A673 (cell line): Measurements from ENCODE around the gene BACE2.

Experiments used
- EZH2 ChIP-seq: fragments of 200-600 bp; sonication (generic); IDR thresholded peaks from 2 replicates; pipeline ENCODE4 v1.6.1; 2017; ENCODE audit warnings: borderline replicate concordance, low read depth, mild to moderate bottlenecking, mixed read lengths, antibody characterized with exemption, low read length; ENCODE audit not compliant: poor library complexity, severe bottlenecking
- TF ChIP-seq, protein P1 (sequence below): fragments of 300-800, 200-600 bp; sonication (generic); conservative IDR thresholded peaks from 2 replicates; pipeline ENCODE4 v1.5.1; 2017; ENCODE audit warnings: low read depth, mild to moderate bottlenecking, antibody characterized with exemption, low read length, moderate library complexity, mixed read lengths

DNA sequence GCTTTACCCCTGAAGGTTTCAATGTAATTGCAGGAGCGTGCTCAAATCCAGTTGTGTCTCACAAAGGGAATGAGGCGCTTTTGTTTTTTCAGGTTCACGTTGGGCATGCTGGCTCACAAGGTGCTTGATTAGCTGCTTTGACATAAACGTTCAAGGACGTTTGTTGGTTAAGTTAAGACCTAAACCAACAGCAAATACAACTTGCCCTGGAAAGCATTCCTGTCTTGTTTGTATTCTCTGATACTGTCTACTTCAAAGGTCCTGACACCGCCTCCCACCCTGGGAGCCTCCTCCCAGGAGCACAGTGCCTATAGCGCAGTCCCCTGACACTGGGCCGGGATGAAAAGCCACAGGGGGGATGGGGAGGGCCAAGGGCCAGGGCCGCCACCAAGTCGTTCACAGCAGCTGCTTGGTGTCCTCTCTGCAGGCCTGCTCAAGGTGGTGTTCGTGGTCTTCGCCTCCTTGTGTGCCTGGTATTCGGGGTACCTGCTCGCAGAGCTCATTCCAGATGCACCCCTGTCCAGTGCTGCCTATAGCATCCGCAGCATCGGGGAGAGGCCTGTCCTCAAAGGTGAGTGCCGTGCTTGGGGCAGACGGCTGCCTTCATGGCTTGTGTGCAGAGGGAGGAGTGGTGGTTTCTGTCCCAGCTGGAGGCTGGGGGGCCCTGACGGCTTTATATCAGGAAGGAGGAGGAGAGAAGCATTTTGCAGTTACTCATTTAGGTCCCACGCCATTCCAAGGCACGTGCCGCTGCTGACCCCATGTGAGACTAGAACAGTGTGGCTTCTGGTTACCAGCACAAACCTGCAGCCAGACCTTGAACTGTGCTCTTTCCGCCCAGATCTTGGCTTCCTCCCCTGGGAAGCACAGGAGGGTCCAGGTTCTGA is 154.8 kb downstream of the BACE2 start:
- TF ChIP-seq, protein P1, sequence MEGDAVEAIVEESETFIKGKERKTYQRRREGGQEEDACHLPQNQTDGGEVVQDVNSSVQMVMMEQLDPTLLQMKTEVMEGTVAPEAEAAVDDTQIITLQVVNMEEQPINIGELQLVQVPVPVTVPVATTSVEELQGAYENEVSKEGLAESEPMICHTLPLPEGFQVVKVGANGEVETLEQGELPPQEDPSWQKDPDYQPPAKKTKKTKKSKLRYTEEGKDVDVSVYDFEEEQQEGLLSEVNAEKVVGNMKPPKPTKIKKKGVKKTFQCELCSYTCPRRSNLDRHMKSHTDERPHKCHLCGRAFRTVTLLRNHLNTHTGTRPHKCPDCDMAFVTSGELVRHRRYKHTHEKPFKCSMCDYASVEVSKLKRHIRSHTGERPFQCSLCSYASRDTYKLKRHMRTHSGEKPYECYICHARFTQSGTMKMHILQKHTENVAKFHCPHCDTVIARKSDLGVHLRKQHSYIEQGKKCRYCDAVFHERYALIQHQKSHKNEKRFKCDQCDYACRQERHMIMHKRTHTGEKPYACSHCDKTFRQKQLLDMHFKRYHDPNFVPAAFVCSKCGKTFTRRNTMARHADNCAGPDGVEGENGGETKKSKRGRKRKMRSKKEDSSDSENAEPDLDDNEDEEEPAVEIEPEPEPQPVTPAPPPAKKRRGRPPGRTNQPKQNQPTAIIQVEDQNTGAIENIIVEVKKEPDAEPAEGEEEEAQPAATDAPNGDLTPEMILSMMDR: no peak
- no peak for TF ChIP-seq EZH2
